CD1c-positive myeloid dendritic cell (primary cell): ENCODE measurements around the gene IL31.
"Not testable (repeated sequence)": the region's sequence is repeated elsewhere in the genome, so short reads cannot be mapped to it uniquely, and the experiment has no call there.

Experiments used
- DNase-seq: peaks from one replicate; pipeline ENCODE4 v3.0.0-alpha.2; 2016; ENCODE audit errors: extremely low spot score

Gene IL31

GRCh38 chr12:122174155-122174845 lies at the start of gene IL31:
Gene IL31, minus strand, starts transcription at chr12:122174221. Its CDS starts 49 bp downstream, at chr12:122174172.
- no peak for DNase-seq

- no peak for DNase-seq
Measured at GRCh38 chr12:122216445-122216844, 42.4 kb upstream of the IL31 start.

- DNase-seq = no peak
Measured at GRCh38 chr12:122215771-122216170, 41.8 kb upstream of the IL31 start.

GRCh38 chr12:122208073-122208820 lies 34.2 kb upstream of the IL31 start:
- no peak for DNase-seq

- DNase-seq = no peak
Measured at GRCh38 chr12:122207391-122207790, 33.4 kb upstream of the IL31 start.

- DNase-seq = no peak
Measured at GRCh38 chr12:122206976-122207375, 33.0 kb upstream of the IL31 start.

- no peak for DNase-seq
Measured at GRCh38 chr12:122206111-122206881, 32.3 kb upstream of the IL31 start.

- no peak for DNase-seq
Measured at GRCh38 chr12:122205053-122205925, 31.3 kb upstream of the IL31 start.

GRCh38 chr12:122204167-122205052 lies 30.4 kb upstream of the IL31 start:
- DNase-seq = no peak

- DNase-seq = peak; percentile 70
Measured at GRCh38 chr12:122203301-122204166, 29.5 kb upstream of the IL31 start, which contains the start of gene B3GNT4. Gene B3GNT4, plus strand, starts transcription at chr12:122203709. Its CDS starts 910 bp downstream, at chr12:122204619.

GRCh38 chr12:122202811-122203210 lies 28.8 kb upstream of the IL31 start:
- not testable (repeated sequence) for DNase-seq

- no peak for DNase-seq
Measured at GRCh38 chr12:122202017-122202416, 28.0 kb upstream of the IL31 start.

GRCh38 chr12:122201381-122201780 lies 27.4 kb upstream of the IL31 start:
- no peak for DNase-seq

GRCh38 chr12:122200541-122201175 lies 26.6 kb upstream of the IL31 start:
- no peak for DNase-seq

- no peak for DNase-seq
Measured at GRCh38 chr12:122199484-122200355, 25.7 kb upstream of the IL31 start.

GRCh38 chr12:122197612-122197966 lies 23.6 kb upstream of the IL31 start:
- no peak for DNase-seq

GRCh38 chr12:122195405-122195804 lies 21.4 kb upstream of the IL31 start:
- DNase-seq = no peak

GRCh38 chr12:122194804-122195203 lies 20.8 kb upstream of the IL31 start:
- no peak for DNase-seq
